Measurements from ENCODE around the gene NUMB.

GRCh38 chr14:73393375-73393774 lies 65.0 kb downstream of the NUMB start:
- TF ChIP-seq CTCF (IDR thresholded peaks at IDR 0.05): no peak
- no peak for TF ChIP-seq POLR2A (IDR thresholded peaks at IDR 0.05)

Data from suprapubic skin (tissue), 3 donors.